HUES6 (cell line): Measurements from ENCODE around the gene CD84.
"Not testable (repeated sequence)": the region's sequence is repeated elsewhere in the genome, so short reads cannot be mapped to it uniquely, and the experiment has no call there.

Source experiments
- H3K27ac ChIP-seq: 2 replicates; pipeline ENCODE4 v1.7.0; 2013; ENCODE audit warnings: low read depth, mild to moderate bottlenecking, low read length, inconsistent platforms
- H3K27me3 ChIP-seq: 2 replicates; pipeline ENCODE4 v1.6.1; 2013; ENCODE audit warnings: low read length; ENCODE audit not compliant: control insufficient read depth, insufficient read depth
- H3K36me3 ChIP-seq: 2 replicates; pipeline ENCODE4 v1.6.1; 2013; ENCODE audit warnings: low read length; ENCODE audit not compliant: control insufficient read depth, insufficient read depth
- H3K4me1 ChIP-seq: 2 replicates; pipeline ENCODE4 v1.6.1; 2013; ENCODE audit warnings: low read length; ENCODE audit not compliant: control insufficient read depth, insufficient read depth
- H3K4me3 ChIP-seq: 2 replicates; pipeline ENCODE4 v1.5.1; 2013; ENCODE audit warnings: low read depth, low read length
- H3K9ac ChIP-seq: one replicate; pipeline ENCODE4 v1.6.1; 2013; ENCODE audit warnings: mild to moderate bottlenecking, low read length
- H3K9me3 ChIP-seq: 2 replicates; pipeline ENCODE4 v1.6.1; 2013; ENCODE audit warnings: low read depth, low read length; ENCODE audit not compliant: control insufficient read depth, insufficient read depth

Gene CD84

DNA sequence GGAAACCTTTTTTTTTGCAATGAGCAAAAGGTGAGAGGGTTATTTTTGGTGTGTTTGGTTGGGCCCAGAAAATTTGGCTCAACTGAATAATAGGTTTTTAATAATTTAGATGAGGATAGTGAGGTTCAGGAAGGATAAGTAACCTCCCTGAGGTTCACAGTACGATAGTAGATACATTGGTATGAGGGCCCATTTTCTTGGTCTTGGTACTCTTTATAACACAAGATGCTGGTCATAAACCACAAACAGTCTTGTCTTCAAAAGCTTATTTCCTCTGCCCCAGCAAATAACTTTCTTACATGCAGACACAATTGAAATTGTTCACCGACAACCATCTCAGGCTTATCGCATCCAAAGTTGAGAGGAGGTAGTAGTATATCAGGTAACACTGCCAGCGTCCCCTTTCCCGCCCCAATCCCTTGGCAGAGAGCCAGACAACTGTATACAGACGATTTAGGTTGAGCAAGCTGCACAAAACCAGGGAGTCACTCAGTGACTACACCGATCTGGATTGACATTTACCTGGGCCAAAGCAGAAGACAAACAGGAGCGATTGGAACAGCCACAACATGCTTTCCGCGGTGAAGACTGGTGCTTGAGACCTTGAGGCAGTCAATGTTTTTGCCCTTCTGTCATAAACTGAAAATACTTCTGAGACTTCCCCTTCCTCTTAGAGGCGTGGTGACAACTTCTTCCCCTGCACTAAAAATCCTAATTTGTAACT, 56.5 kb downstream of the CD84 start, which contains the start of gene SLAMF6:
SLAMF6 (minus strand) TSS at position 634 of the 724 bp plus-strand sequence; CDS start at position 571, 63 bp downstream.
- Histone ChIP-seq H3K9me3 (no peaks in the 10 kb centered on the region; the same call in 1 of the 2 replicates), H3K27me3 (no peaks in the 10 kb centered on the region), H3K9ac (no peak within 1 kb of the TSS), H3K4me1 (peaks cover 18% of the 10 kb centered on the region), H3K27ac (no peak within 1 kb of the TSS), H3K4me3 (no peak within 1 kb of the TSS), H3K36me3 (no peaks in the 10 kb centered on the region)

GRCh38 chr1:160522136-160522535, 57.2 kb downstream of the CD84 start:
- Histone ChIP-seq H3K9ac (no peak overlapping the region), H3K9me3 (no peaks in the 10 kb centered on the region; the same call in 1 of the 2 replicates), H3K27ac (no peak overlapping the region), H3K4me3 (no peak overlapping the region), H3K27me3 (no peaks in the 10 kb centered on the region), H3K36me3 (no peaks in the 10 kb centered on the region), H3K4me1 (peaks cover 18% of the 10 kb centered on the region)

DNA sequence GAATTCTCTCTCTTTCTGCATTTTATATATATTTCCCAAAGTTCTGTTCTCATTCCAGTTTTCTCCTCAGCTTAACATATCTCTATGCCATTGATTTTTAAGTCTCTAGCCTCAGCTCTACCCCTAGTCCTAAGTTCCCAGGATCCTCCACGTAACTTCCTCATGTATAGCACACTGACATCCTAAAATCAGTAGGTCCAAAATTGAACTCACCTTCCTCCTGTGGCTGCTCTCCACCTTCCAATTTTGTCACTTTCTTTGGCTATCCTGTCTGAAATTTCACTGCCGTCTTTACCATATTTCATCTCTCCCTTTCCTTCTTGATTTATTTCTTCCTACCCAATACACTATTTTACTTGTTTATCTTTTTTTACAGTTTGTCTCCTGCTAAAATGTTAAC, 57.7 kb downstream of the CD84 start:
- Histone ChIP-seq H3K4me3 (no peak overlapping the region), H3K9me3 (no peaks in the 10 kb centered on the region; the same call in 1 of the 2 replicates), H3K9ac (no peak overlapping the region), H3K4me1 (peaks cover 18% of the 10 kb centered on the region), H3K36me3 (no peaks in the 10 kb centered on the region), H3K27ac (no peak overlapping the region), H3K27me3 (no peaks in the 10 kb centered on the region)

GRCh38 chr1:160520999-160521398, 58.3 kb downstream of the CD84 start:
- Histone ChIP-seq H3K27me3 (no peaks in the 10 kb centered on the region), H3K9me3 (no peaks in the 10 kb centered on the region; the same call in 1 of the 2 replicates), H3K27ac (no peak overlapping the region), H3K36me3 (no peaks in the 10 kb centered on the region), H3K4me1 (peaks cover 18% of the 10 kb centered on the region), H3K9ac (no peak overlapping the region), H3K4me3 (no peak overlapping the region)

DNA sequence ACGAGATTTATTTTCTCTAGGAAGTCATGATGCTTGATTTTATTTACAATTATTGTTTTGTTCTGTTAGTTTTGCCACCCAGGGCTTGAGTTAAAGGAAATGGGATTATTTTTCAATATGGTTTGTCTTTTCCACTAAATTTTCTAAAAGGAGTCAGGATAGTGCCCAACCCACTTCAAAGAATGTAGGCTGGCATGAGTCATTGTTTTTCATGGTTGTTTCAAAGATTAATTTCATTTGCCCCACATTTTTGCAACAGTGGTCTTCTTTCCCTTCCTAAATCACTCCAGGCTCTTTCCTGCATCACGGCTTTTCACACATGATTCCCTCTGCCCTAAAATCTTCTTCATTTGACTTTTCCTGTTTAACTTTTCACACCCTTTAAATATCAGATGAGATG, 58.7 kb downstream of the CD84 start:
- H3K36me3 ChIP-seq = no peaks in the 10 kb centered on the region
- no peaks in the 10 kb centered on the region for H3K27me3 ChIP-seq
- no peak overlapping the region for H3K9ac ChIP-seq
- H3K4me3 ChIP-seq = no peak overlapping the region
- H3K9me3 ChIP-seq = no peaks in the 10 kb centered on the region; the same call in 1 of the 2 replicates
- H3K4me1 ChIP-seq = peaks cover 18% of the 10 kb centered on the region
- no peak overlapping the region for H3K27ac ChIP-seq

DNA sequence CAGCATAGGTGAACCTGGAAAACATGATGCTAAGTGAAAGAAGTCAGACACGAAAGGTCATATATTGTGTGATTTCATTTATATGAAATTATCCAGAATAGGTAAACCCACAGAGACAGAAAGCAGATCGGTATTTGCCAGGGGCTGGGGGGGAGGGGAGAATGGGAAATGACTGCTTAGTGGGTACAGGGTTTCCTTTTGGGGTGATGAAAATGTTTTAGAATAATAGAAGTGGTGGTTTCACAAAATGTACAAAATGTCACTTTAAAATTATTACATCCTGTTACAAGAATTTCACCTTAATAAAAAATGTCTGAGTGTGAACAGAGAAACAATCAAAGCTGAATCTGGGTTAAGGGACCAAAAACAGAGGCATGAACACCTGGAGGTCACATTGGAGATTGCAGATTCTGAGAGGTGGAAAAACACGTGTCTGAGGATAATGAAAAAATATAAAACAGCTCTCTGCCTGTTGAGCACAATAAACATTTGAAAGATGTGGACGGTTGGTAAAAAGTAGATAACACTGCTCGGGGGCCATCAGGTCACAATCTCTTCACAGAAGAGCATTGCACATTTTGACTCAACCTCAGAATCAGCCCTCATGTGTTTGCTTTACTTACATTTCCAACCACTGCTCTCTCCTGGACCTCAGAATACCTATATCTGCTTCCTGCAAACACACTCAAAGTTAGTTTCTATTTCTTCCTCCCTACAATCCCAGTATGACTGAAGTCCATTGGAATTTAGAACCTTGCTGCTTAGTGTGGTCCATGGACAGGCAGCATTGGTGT, 59.5 kb downstream of the CD84 start:
- Histone ChIP-seq H3K27ac (no peak overlapping the region), H3K27me3 (no peaks in the 10 kb centered on the region), H3K4me3 (no peak overlapping the region), H3K36me3 (no peaks in the 10 kb centered on the region), H3K9me3 (no peaks in the 10 kb centered on the region; the same call in 1 of the 2 replicates), H3K9ac (no peak overlapping the region), H3K4me1 (peaks cover 18% of the 10 kb centered on the region)

- not testable (repeated sequence) for H3K4me3 ChIP-seq, H3K9ac ChIP-seq, H3K27ac ChIP-seq, H3K27me3 ChIP-seq, H3K36me3 ChIP-seq, H3K9me3 ChIP-seq
- H3K4me1 ChIP-seq = peaks cover 18% of the 10 kb centered on the region
These were observed 61.8 kb downstream of the CD84 start for GRCh38 chr1:160517519-160517918.

DNA sequence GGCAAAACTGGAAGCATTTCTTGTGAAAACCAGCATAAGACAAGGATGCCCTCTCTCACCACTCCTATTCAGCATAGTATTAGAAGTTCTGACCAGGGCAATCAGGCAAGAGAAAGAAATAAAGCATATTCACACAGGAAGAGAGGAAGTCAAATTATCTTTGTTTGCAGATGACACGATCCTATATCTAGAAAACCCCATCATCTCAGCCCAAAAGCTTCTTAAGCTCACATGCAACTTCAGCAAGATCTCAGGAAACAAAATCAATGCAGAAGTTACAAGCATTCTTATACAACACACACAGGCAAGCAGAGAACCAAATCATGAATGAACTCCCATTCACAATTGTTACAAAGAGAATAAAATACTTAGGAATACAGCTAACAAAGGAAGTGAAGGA, 63.4 kb downstream of the CD84 start:
- H3K9me3 ChIP-seq, H3K27ac ChIP-seq, H3K4me3 ChIP-seq, H3K27me3 ChIP-seq, H3K36me3 ChIP-seq, H3K9ac ChIP-seq: not testable (repeated sequence)
- peaks cover 10% of the 10 kb centered on the region for H3K4me1 ChIP-seq

DNA sequence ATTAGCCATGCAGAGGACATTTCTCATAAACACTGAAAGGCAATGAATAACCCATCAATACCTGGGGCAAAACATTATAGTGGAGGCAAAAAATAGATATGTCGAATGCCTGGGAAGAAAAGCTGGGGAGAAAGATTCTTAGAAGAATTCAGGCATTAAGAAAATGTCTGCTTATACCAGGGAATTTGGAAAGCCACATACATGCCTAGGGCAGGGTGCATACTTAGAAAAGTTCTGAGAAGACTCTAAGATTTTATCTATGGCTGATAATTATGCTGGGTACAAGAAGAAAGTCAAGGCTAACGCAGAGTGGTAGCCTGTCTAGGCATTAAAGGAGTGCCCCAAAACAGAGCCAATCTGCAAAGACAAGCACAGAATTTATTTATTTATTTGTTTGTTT, 74.6 kb downstream of the CD84 start:
- Histone ChIP-seq H3K4me3 (no peak overlapping the region), H3K9ac (no peak overlapping the region), H3K4me1 (no peaks in the 10 kb centered on the region), H3K27ac (no peak overlapping the region), H3K27me3 (no peaks in the 10 kb centered on the region), H3K9me3 (peaks cover 6% of the 10 kb centered on the region; the same call in 1 of the 2 replicates), H3K36me3 (no peaks in the 10 kb centered on the region)

DNA sequence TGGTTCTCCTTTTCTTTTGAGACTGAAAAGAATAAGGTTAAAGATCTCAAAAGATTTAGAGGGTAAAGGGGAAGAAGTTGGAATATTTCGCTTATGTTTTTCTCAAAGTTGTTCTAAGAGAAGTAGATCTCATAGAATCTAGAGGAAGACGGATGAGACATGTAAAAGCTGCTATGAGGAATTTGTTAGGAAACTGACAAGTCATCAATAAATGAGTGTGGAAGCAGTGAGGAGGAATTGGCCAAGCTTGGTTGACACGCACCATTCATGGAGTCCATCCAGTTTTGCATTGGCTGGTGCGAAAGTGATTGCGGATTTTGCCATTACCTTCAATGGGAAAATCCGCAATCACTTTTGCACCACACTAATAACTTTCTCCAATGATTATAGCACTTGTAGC, 76.2 kb downstream of the CD84 start:
- H3K9me3 ChIP-seq = peaks cover 13% of the 10 kb centered on the region; the same call in 1 of the 2 replicates
- no peak overlapping the region for H3K27ac ChIP-seq
- H3K36me3 ChIP-seq = no peaks in the 10 kb centered on the region
- H3K27me3 ChIP-seq = no peaks in the 10 kb centered on the region
- H3K9ac ChIP-seq = no peak overlapping the region
- H3K4me1 ChIP-seq = no peaks in the 10 kb centered on the region
- no peak overlapping the region for H3K4me3 ChIP-seq

GRCh38 chr1:160500321-160500990, 78.8 kb downstream of the CD84 start:
- Histone ChIP-seq H3K9me3 (peaks cover 7% of the 10 kb centered on the region; the same call in 1 of the 2 replicates), H3K9ac (no peak overlapping the region), H3K27me3 (no peaks in the 10 kb centered on the region), H3K27ac (no peak overlapping the region), H3K4me3 (no peak overlapping the region), H3K36me3 (no peaks in the 10 kb centered on the region), H3K4me1 (no peaks in the 10 kb centered on the region)
